GM12878 (cell line): Measurements from ENCODE around the gene TULP4. TPM values are rescaled to one million over a fixed set of nuclear protein-coding genes. Genes with fewer than 3 reads are reported as not detected.

ENCODE experiments used
- ATAC-seq: fragments of 200-7000 bp; cut with Tn5 transposase; 3 replicates; pipeline ENCODE4 v1.9.1; 2020; ENCODE audit warnings: mild to moderate bottlenecking, moderate library complexity
- BruUV-seq: library from RNA; stranded (reverse); fragments of 400-500 nt; replicated peaks from 2 replicates; lab custom pipeline; 2021; lab: Mats Ljungman, UMichigan
- CTCF ChIA-PET: fragments of 300-600 bp; sonication (Branson Sonifier 250); formaldehyde crosslinking; extraction: SDS; loops from one replicate; lab custom pipeline; 2021; ENCODE audit warnings: inconsistent platforms; lab: Yijun Ruan, JAX
- POLR2A ChIA-PET: fragments of 350-600 bp; formaldehyde crosslinking; extraction: SDS; loops from one replicate; lab custom pipeline; 2021; ENCODE audit warnings: inconsistent platforms; lab: Charles Lee
- RAD21 ChIA-PET: fragments of 300-600 bp; sonication (Branson Sonifier 250); formaldehyde crosslinking; loops from one replicate; lab custom pipeline; 2023; ENCODE audit warnings: antibody characterized with exemption; ENCODE audit not compliant: unreplicated experiment; lab: Charles Lee
- SMC1A ChIA-PET: fragments of 300-600 bp; sonication (Branson Sonifier 250); formaldehyde crosslinking; loops from one replicate; lab custom pipeline; 2023; ENCODE audit not compliant: unreplicated experiment, uncharacterized antibody; lab: Charles Lee
- DNase-seq: peaks from one replicate; pipeline ENCODE4 v3.0.0-alpha.2; 2011; ENCODE audit warnings: low read depth, low spot score
- FAIRE-seq: peaks from 3 replicates; lab custom pipeline; 2011; peaks lifted over from hg19 to GRCh38; lab: Jason Lieb, UNC
- H2AFZ ChIP-seq: 2 replicates; pipeline ENCODE4 v1.6.0; 2011; ENCODE audit warnings: low read depth, low read length, control low read depth; ENCODE audit not compliant: control insufficient read depth
- H3K27ac ChIP-seq: 2 replicates; pipeline ENCODE4 v1.5.1; 2011; ENCODE audit warnings: control low read depth; ENCODE audit not compliant: control insufficient read depth, insufficient read depth
- H3K27me3 ChIP-seq, 2 experiments: replicated peaks in 1 of 2; 2 replicates each; pipeline versions ENCODE4 v1.6.0 to v1.6.1; 2011; ENCODE audit warnings: low read length in 1 of 2; ENCODE audit not compliant: control insufficient read depth in 2 of 2, insufficient read depth in 2 of 2
- H3K36me3 ChIP-seq, 2 experiments: 2 replicates each; pipeline ENCODE4 v1.5.1; 2011; ENCODE audit warnings: low read length in 1 of 2; ENCODE audit not compliant: control insufficient read depth in 2 of 2, insufficient read depth in 2 of 2
- H3K4me1 ChIP-seq: 2 replicates; pipeline ENCODE4 v1.6.1; 2011; ENCODE audit warnings: mild to moderate bottlenecking, low read length, moderate library complexity, mixed read lengths; ENCODE audit not compliant: control insufficient read depth, insufficient read depth
- H3K4me2 ChIP-seq: 2 replicates; pipeline ENCODE4 v1.6.0; 2011; ENCODE audit warnings: control low read depth; ENCODE audit not compliant: control insufficient read depth, insufficient read depth
- H3K4me3 ChIP-seq: fragments of 200-600 bp; sonication (generic); 2 replicates; pipeline ENCODE4 v1.5.1; 2016
- H3K79me2 ChIP-seq: 2 replicates; pipeline ENCODE4 v1.6.0; 2011; ENCODE audit warnings: low read length; ENCODE audit not compliant: control insufficient read depth, insufficient read depth
- H3K9ac ChIP-seq: 2 replicates; pipeline ENCODE4 v1.8.0; 2011; ENCODE audit warnings: low read length, control low read depth, mixed read lengths; ENCODE audit not compliant: control insufficient read depth, insufficient read depth
- H3K9me3 ChIP-seq: replicated peaks from 3 replicates; pipeline ENCODE4 v1.5.1; 2011; ENCODE audit warnings: mild to moderate bottlenecking, low read length; ENCODE audit not compliant: control insufficient read depth, insufficient read depth
- H4K20me1 ChIP-seq: 2 replicates; pipeline ENCODE4 v1.6.0; 2011; ENCODE audit not compliant: control insufficient read depth, insufficient read depth
- CBX5 ChIP-seq: sonication (generic); IDR thresholded peaks from 2 replicates; pipeline ENCODE4 v1.6.1; 2016; ENCODE audit warnings: low read depth, moderate library complexity, mild to moderate bottlenecking, inconsistent platforms
- EP300 ChIP-seq, 2 experiments: fragments of 150-350 bp in 1 of 2; IDR thresholded peaks; 2 replicates each; pipeline ENCODE4 v1.6.1; 2011 to 2012; ENCODE audit warnings: low read depth in 2 of 2, low read length in 2 of 2, borderline replicate concordance in 1 of 2, improper control_type of control experiment in 1 of 2, inconsistent platforms in 1 of 2; ENCODE audit not compliant: control insufficient read depth in 1 of 2
- TCF12 ChIP-seq: IDR thresholded peaks from 2 replicates; pipeline ENCODE4 v1.6.1; 2011; ENCODE audit warnings: low read depth, mild to moderate bottlenecking, low read length
- WGBS: methylation state at CpG from one replicate; pipeline ENCODE4 v1.1.6; 2016; ENCODE audit warnings: low lambda C conversion rate; ENCODE audit not compliant: insufficient replicate concordance, insufficient coverage; ENCODE audit errors: missing lambda C conversion rate; 5-methylcytosine and 5-hydroxymethylcytosine counted together
- in situ Hi-C: fragments of 300-500 bp; cut with MboI; formaldehyde crosslinking; loops from 9 replicates; pipeline ENCODE4 v1.14.3; 2018; ENCODE audit warnings: mixed read lengths
- intact Hi-C: fragments of 100-400 bp; cut with micrococcal nuclease; formaldehyde crosslinking; loops from one replicate; pipeline ENCODE4 v1.14.2; 2022; ENCODE audit not compliant: unreplicated experiment
- polyA plus RNA-seq, 11 experiments: library from polyadenylated mRNA; depleted of rRNA in 4 of 11; unstranded in 6 of 11; stranded (reverse) in 5 of 11; fragments of >200 nt; fragmentation: Nextera tagmentation in 4 of 11; fragmentation: Illumina TruSeq in 1 of 11; extraction: Ambion mirVana in 4 of 11; extraction: Trizol in 1 of 11; gene quantifications; 1 replicate in 1 of 11; 2 replicates in 10 of 11; pipeline versions ENCODE4 v1.2.1 to v1.2.3, GENCODE V29; 2011 to 2016; ENCODE audit warnings: inconsistent platforms in 2 of 11, missing spikeins in 2 of 11, low read depth in 1 of 11
- total RNA-seq, 4 experiments: library from RNA; depleted of rRNA in 3 of 4; stranded (reverse); fragments of >200 nt in 3 of 4; fragmentation: Illumina TruSeq in 1 of 4; extraction: Trizol in 1 of 4; gene quantifications; 2 replicates each; pipeline versions ENCODE4 v1.2.1 to v1.2.3, GENCODE V29; 2013 to 2021
- TF ChIP-seq, protein P1 (sequence below): IDR thresholded peaks from 2 replicates; pipeline ENCODE4 v1.6.1; 2011; ENCODE audit warnings: borderline replicate concordance, low read depth, mild to moderate bottlenecking, moderate library complexity, mixed read lengths, low read length; ENCODE audit not compliant: insufficient read depth; ENCODE audit errors: extremely low read length

The TULP4 gene
- total and polyA plus RNA-seq, 10 of the 15 experiments (the other 5 are each of a cell fraction or from before 2014, with no cell fraction given), result 0.73 to 31.8 (median 14.0) TPM

DNA sequence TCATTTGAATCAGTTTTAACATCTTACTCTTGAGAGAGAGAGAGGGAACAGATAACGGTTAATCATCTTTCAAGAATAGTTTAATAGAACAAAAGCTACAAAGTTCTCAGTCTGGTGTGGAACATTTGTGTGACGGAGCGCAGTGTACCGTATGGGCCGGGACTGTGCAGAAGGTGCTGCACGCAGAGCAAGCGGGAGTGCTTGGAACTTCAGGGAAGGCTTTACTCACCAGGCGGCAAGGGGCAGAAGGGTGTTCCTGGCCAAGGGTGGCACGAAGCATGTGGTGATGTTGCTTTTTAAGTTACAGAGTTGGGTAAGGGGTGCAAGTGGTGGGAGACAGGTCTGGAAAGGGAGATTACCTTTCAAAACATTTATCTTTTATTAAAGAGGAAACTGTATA is 95.7 kb downstream of the TULP4 start:
- no peaks in the 10 kb centered on the region; the same call in 1 of the 2 replicates for H4K20me1 ChIP-seq
- H3K79me2 ChIP-seq, result no peaks in the 10 kb centered on the region
- DNase-seq (no peak), FAIRE-seq (no peak), ATAC-seq (no peak)
- POLR2A ChIA-PET, result interaction anchor here (1.5 kb wide), 1 partner anchor 9 kb away, joined by 4 read pairs; no protein-coding TSS in a partner anchor
- SMC1A ChIA-PET, result interaction anchor here (0.6 to 1.7 kb wide), 4 partner anchors 9 to 36 kb away, joined by 3 to 7 read pairs (median 4); no protein-coding TSS in a partner anchor
- no peaks in the 10 kb centered on the region for H3K27me3 ChIP-seq
- BruUV-seq, result no TSS peak
- H3K9ac ChIP-seq, result no peak overlapping the region
- H2AFZ ChIP-seq, result no peak overlapping the region
- TF ChIP-seq CBX5, result no peak
- no peaks in the 10 kb centered on the region for H3K9me3 ChIP-seq
- intact Hi-C loops, result no loop called here
- H3K4me2 ChIP-seq, result no peak overlapping the region
- no peaks in the 10 kb centered on the region; a peak in 1 of 4 replicates for H3K36me3 ChIP-seq
- in situ Hi-C loops, result no loop called here
- RAD21 ChIA-PET, result no interaction called here
- no peaks in the 10 kb centered on the region; the same call in 1 of the 2 replicates for H3K4me1 ChIP-seq
- no peak overlapping the region for H3K27ac ChIP-seq
- CTCF ChIA-PET, result no interaction called here
- H3K4me3 ChIP-seq, result no peak overlapping the region
- over 99% methylated on average over 9 of the region's 9 CpGs for WGBS

DNA sequence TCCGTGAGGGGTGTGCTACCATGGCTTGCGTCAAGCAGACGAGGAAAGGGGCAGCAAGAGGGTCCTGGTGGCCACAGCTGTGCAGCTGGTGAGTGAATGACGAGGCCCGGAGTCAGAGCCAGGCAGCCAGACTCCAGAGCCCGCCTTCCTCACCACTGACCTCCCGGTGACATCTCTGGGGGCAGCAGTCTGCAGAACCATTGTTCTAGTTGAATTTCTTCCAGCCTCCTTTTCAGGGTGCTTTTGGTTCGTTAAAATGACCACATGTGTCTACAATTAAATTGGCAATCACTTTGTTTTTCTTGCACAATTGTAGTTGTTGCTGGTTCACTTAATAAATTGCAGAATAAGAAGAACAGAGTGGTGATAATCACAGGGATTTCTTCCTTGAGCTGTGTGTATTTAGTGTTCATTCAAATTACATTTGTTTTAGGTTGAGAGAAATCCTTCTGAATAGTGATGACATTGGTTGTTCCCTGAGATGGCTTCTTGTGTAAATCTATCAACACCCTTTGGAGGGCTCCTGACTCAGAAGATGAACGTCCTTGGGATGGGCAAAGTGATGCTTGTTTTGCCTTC is 96.4 kb downstream of the TULP4 start:
- H3K9ac ChIP-seq, result no peak overlapping the region
- no peaks in the 10 kb centered on the region; the same call in 1 of the 2 replicates for H4K20me1 ChIP-seq
- no peak overlapping the region for H3K4me3 ChIP-seq
- H3K79me2 ChIP-seq, result no peaks in the 10 kb centered on the region
- no peaks in the 10 kb centered on the region; a peak in 1 of 4 replicates for H3K36me3 ChIP-seq
- no peak for ATAC-seq
- H3K27ac ChIP-seq, result no peak overlapping the region
- no peaks in the 10 kb centered on the region; the same call in 1 of the 2 replicates for H3K4me1 ChIP-seq
- TF ChIP-seq TCF12 (no peak), EP300 (IDR thresholded peaks at IDR 0.05; ENCODE audit: borderline replicate concordance in 1 of 2, control insufficient read depth in 1 of 2, low read depth in 2 of 2, low read length in 2 of 2) (no peak)
- TF ChIP-seq, protein P1, sequence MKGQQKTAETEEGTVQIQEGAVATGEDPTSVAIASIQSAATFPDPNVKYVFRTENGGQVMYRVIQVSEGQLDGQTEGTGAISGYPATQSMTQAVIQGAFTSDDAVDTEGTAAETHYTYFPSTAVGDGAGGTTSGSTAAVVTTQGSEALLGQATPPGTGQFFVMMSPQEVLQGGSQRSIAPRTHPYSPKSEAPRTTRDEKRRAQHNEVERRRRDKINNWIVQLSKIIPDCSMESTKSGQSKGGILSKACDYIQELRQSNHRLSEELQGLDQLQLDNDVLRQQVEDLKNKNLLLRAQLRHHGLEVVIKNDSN, result no peak
- TF ChIP-seq, all 136 proteins: peak for 0
- Histone ChIP-seq H3K27me3 (no peaks in the 10 kb centered on the region), H2AFZ (no peak overlapping the region), H3K4me2 (no peak overlapping the region), H3K9me3 (no peaks in the 10 kb centered on the region)
- ChIA-PET POLR2A (interaction anchor here (1.1 to 1.5 kb wide), 2 partner anchors 10 to 11 kb away, joined by 3 to 4 read pairs; no protein-coding TSS in a partner anchor), SMC1A (interaction anchor here (0.6 to 1.7 kb wide), 3 partner anchors 12 to 36 kb away, joined by 3 to 5 read pairs (median 4); no protein-coding TSS in a partner anchor), CTCF (interaction anchor here (0.7 kb wide), 1 partner anchor 19 kb away, joined by 3 read pairs; no protein-coding TSS in a partner anchor), RAD21 (interaction anchor here (0.9 to 1.3 kb wide), 3 partner anchors 187 to 283 kb away, joined by 3 read pairs; no protein-coding TSS in a partner anchor)
- in situ Hi-C loops (no loop called here), intact Hi-C loops (no loop called here)
- 88% methylated on average over 9 of the region's 9 CpGs for WGBS
- DNase-seq (no peak), FAIRE-seq (no peak)
- BruUV-seq, result no TSS peak
